Keratinocyte (primary cell): ENCODE results near the gene KIAA1755. TPM values are rescaled to one million over a fixed set of nuclear protein-coding genes. Genes with fewer than 3 reads are reported as not detected.

ENCODE experiments used
- DNase-seq: peaks from one replicate; pipeline ENCODE4 v3.0.0-alpha.2; 2011; ENCODE audit warnings: low read depth, missing footprints, low spot score
- FAIRE-seq: peaks from 2 replicates; lab custom pipeline; 2011; peaks lifted over from hg19 to GRCh38; lab: Jason Lieb, UNC
- H2AFZ ChIP-seq: 2 replicates; pipeline ENCODE4 v1.6.0; 2012; ENCODE audit warnings: low read length, control low read depth, inconsistent platforms; ENCODE audit not compliant: control insufficient read depth
- H3K27ac ChIP-seq: 2 replicates; pipeline ENCODE4 v1.5.1; 2011; ENCODE audit warnings: low read length; ENCODE audit not compliant: control insufficient read depth, insufficient read depth
- H3K27me3 ChIP-seq: 3 replicates; pipeline ENCODE4 v1.6.0; 2011; ENCODE audit warnings: low read length; ENCODE audit not compliant: control insufficient read depth, insufficient read depth; ENCODE audit errors: extremely low read depth
- H3K36me3 ChIP-seq, 2 experiments: 2 replicates in 1 of 2; 3 replicates in 1 of 2; pipeline ENCODE4 v1.5.1; 2011; ENCODE audit warnings: low read length in 2 of 2, mild to moderate bottlenecking in 1 of 2; ENCODE audit not compliant: control insufficient read depth in 2 of 2, insufficient read depth in 2 of 2; ENCODE audit errors: extremely low read depth in 1 of 2
- H3K4me1 ChIP-seq: 3 replicates; pipeline ENCODE4 v1.5.1; 2011; ENCODE audit warnings: low read length; ENCODE audit not compliant: control insufficient read depth, insufficient read depth; ENCODE audit errors: extremely low read depth
- H3K4me2 ChIP-seq: 3 replicates; pipeline ENCODE4 v1.6.0; 2011; ENCODE audit warnings: low read depth, low read length; ENCODE audit not compliant: control insufficient read depth, insufficient read depth; ENCODE audit errors: extremely low read depth
- H3K4me3 ChIP-seq, 3 experiments: fragments of 200-600 bp in 1 of 3; sonication (generic) in 1 of 3; 2 replicates in 2 of 3; 3 replicates in 1 of 3; pipeline ENCODE4 v1.5.1; 2011 to 2016; ENCODE audit warnings: low read length in 3 of 3, mild to moderate bottlenecking in 3 of 3, control low read depth in 2 of 3, inconsistent platforms in 1 of 3, low read depth in 1 of 3, mixed read lengths in 1 of 3, mixed run types in 1 of 3, moderate library complexity in 1 of 3; ENCODE audit not compliant: control insufficient read depth in 2 of 3, insufficient read depth in 2 of 3; ENCODE audit errors: extremely low read depth in 1 of 3
- H3K79me2 ChIP-seq: 2 replicates; pipeline ENCODE4 v1.6.0; 2012; ENCODE audit warnings: low read length; ENCODE audit not compliant: control insufficient read depth, insufficient read depth
- H3K9ac ChIP-seq: 3 replicates; pipeline ENCODE4 v1.6.0; 2011; ENCODE audit warnings: low read length; ENCODE audit not compliant: control insufficient read depth, insufficient read depth; ENCODE audit errors: extremely low read depth
- H3K9me1 ChIP-seq: 3 replicates; pipeline ENCODE4 v1.6.0; 2011; ENCODE audit warnings: low read length; ENCODE audit not compliant: control insufficient read depth, insufficient read depth; ENCODE audit errors: extremely low read depth
- H3K9me3 ChIP-seq: 2 replicates; pipeline ENCODE4 v1.5.1; 2012; ENCODE audit warnings: low read depth, low read length; ENCODE audit not compliant: control insufficient read depth
- H4K20me1 ChIP-seq: 3 replicates; pipeline ENCODE4 v1.6.0; 2011; ENCODE audit warnings: low read length; ENCODE audit not compliant: control insufficient read depth, insufficient read depth; ENCODE audit errors: extremely low read depth
- EZH2 ChIP-seq: IDR thresholded peaks from one replicate; pipeline ENCODE4 v1.6.1; 2012; ENCODE audit warnings: inconsistent platforms, mild to moderate bottlenecking, low read length, moderate library complexity
- dilution Hi-C: fragments of 300-500 bp; cut with MboI; formaldehyde crosslinking; loops from one replicate; pipeline ENCODE4 v1.7.0; 2020; ENCODE audit warnings: low sequenced_read_pairs; ENCODE audit not compliant: extremely low pct_ligation_motif_present
- polyA plus RNA-seq, 5 experiments: library from polyadenylated mRNA; depleted of rRNA in 3 of 5; stranded (reverse) in 3 of 5; stranded (forward) in 1 of 5; unstranded in 1 of 5; fragments of >200 nt; gene quantifications; 1 replicate in 1 of 5; 2 replicates in 3 of 5; 3 replicates in 1 of 5; pipeline versions ENCODE4 v1.2.1 to v1.2.3, GENCODE V29; 2011 to 2012; ENCODE audit warnings: missing spikeins in 2 of 5, low read depth in 1 of 5, low replicate concordance in 1 of 5
- TF ChIP-seq, protein P1 (sequence below), 3 experiments: IDR thresholded peaks in 1 of 3; conservative IDR thresholded peaks in 1 of 3; optimal IDR thresholded peaks in 1 of 3; 2 replicates in 2 of 3; 3 replicates in 1 of 3; pipeline versions ENCODE3 to v1.5.1; 2011; ENCODE audit warnings: low read length in 3 of 3, mild to moderate bottlenecking in 3 of 3, moderate library complexity in 2 of 3, control low read depth in 1 of 3, inconsistent platforms in 1 of 3; ENCODE audit not compliant: insufficient read depth in 2 of 3; ENCODE audit errors: extremely low read depth in 1 of 3

The KIAA1755 gene
- polyA plus RNA-seq, 1 donor (not counting 4 experiments of a cell fraction or from before 2014, with no cell fraction given), result not detected

DNA sequence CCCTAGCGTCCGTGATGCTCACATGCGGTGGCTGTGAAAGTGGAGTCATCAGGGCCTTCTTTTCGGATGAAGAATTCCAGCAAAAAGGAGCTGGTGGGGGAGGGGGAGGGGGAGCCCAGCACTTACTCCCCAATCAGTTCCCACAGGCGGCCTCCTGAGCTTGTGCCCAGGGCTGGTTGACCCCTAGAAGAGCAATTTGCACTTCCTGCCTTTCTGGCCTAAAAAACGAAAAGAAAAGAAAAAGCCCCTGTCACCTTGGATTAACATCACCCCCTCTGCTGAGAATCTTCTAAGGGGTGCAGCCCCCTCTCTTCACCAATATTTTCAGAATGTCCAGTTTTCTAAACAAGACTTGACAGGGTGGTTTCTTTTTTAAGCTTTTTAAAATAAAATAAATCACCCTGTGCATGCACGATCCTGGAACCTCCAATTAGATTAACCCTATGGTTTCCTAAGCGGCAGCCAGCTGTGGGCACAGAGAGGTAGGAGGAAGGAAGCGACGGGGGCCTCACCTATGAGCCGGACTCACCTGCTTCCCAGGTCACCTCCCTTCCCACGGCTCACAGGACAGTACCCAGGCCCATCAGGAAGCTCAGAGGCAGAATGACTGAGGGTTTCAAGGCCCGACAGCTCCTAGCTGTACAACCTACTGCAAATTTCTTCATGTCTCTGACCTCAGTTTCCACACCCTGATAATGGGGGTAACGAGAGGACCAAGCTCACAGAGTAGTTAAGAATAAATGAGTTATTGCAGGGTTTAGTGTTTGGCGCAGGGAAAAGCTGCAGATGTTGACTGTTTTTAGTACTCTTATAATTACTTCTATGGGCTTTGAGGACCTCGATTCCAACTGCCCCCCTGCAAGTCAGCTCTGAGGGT, 85.0 kb downstream of the KIAA1755 start:
- no peaks in the 10 kb centered on the region for H3K9me3 ChIP-seq
- H3K4me1 ChIP-seq, result peaks cover 10% of the 10 kb centered on the region
- H3K9ac ChIP-seq, result no peak overlapping the region
- no peaks in the 10 kb centered on the region for H3K79me2 ChIP-seq
- FAIRE-seq (no peak), DNase-seq (no peak)
- H3K9me1 ChIP-seq, result no peaks in the 10 kb centered on the region
- no peak overlapping the region for H3K4me2 ChIP-seq
- no peak overlapping the region for H2AFZ ChIP-seq
- H4K20me1 ChIP-seq, result no peaks in the 10 kb centered on the region
- H3K4me3 ChIP-seq, result no peak overlapping the region
- no peak overlapping the region for H3K27ac ChIP-seq
- H3K27me3 ChIP-seq, result no peaks in the 10 kb centered on the region
- no peaks in the 10 kb centered on the region for H3K36me3 ChIP-seq
- dilution Hi-C loops, result no loop called here
- TF ChIP-seq, protein P1, sequence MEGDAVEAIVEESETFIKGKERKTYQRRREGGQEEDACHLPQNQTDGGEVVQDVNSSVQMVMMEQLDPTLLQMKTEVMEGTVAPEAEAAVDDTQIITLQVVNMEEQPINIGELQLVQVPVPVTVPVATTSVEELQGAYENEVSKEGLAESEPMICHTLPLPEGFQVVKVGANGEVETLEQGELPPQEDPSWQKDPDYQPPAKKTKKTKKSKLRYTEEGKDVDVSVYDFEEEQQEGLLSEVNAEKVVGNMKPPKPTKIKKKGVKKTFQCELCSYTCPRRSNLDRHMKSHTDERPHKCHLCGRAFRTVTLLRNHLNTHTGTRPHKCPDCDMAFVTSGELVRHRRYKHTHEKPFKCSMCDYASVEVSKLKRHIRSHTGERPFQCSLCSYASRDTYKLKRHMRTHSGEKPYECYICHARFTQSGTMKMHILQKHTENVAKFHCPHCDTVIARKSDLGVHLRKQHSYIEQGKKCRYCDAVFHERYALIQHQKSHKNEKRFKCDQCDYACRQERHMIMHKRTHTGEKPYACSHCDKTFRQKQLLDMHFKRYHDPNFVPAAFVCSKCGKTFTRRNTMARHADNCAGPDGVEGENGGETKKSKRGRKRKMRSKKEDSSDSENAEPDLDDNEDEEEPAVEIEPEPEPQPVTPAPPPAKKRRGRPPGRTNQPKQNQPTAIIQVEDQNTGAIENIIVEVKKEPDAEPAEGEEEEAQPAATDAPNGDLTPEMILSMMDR (optimal IDR thresholded peaks at IDR 0.05 in 1 of 3, IDR thresholded peaks at IDR 0.05 in 1 of 3, conservative IDR thresholded peaks at IDR 0.05 in 1 of 3; ENCODE audit: extremely low read depth in 1 of 3, insufficient read depth in 2 of 3, low read length in 3 of 3), result no peak
- TF ChIP-seq EZH2, result no peak

DNA sequence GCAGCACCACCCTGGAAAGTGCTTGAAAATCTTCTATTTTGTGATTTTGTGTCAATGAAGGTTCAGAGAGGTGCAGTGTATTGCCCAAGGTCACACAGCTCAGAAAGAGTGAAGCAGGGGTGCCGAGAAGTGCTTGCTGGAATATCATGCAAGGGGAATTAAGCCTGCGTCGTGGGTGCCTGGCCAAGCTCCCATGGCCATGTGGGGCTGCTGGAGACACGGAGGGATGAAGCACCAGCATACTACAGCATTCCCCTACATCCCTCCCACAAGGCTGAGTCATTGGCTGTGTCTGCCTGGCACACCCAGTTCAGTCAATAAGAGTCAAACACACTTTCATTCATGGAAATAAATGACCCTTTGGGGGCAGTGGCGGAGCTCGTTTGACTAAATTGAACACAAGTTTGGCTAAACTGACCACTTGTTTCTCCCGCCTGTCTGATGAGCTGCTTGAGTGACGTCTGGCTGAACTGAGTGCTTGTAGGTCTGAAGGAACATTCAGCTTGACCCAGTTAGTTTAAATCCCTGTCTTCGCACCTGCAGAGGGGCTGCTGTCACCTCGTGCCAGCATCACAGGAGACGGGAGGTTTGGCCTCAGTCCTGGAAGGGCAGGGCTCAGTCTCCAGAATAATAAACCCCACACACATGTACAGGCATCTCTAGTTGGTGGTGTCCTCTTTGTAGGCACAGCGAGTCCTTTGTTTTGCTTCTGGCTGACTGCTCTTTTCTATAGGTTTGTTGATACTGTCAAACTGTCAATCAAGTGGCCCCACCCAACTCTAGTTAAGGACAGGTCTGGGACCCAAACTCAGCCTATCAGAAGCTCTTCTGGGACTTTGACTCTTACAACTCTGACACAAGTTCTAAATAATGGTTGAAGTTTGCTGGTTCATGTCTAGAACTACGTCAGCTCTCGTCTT, 87.0 kb downstream of the KIAA1755 start:
- H3K9me3 ChIP-seq, result no peaks in the 10 kb centered on the region
- peak; percentile 34 for FAIRE-seq
- H3K79me2 ChIP-seq, result no peaks in the 10 kb centered on the region
- no peak for DNase-seq
- dilution Hi-C loops, result no loop called here
- peak overlapping the region; percentile 1 for H3K4me2 ChIP-seq
- H3K9me1 ChIP-seq, result no peaks in the 10 kb centered on the region
- H3K4me1 ChIP-seq, result peaks cover 23% of the 10 kb centered on the region
- H4K20me1 ChIP-seq, result no peaks in the 10 kb centered on the region
- no peak overlapping the region for H3K9ac ChIP-seq
- no peak overlapping the region for H3K27ac ChIP-seq
- no peak overlapping the region for H2AFZ ChIP-seq
- no peaks in the 10 kb centered on the region for H3K27me3 ChIP-seq
- no peaks in the 10 kb centered on the region for H3K36me3 ChIP-seq
- TF ChIP-seq, protein P1 (optimal IDR thresholded peaks at IDR 0.05 in 1 of 3, IDR thresholded peaks at IDR 0.05 in 1 of 3, conservative IDR thresholded peaks at IDR 0.05 in 1 of 3; ENCODE audit: extremely low read depth in 1 of 3, insufficient read depth in 2 of 3, low read length in 3 of 3), result peak in 1 of 3 experiments; percentile 48
- TF ChIP-seq EZH2, result no peak
- no peak overlapping the region for H3K4me3 ChIP-seq
